HUES6 (cell line): Measurements from ENCODE around the gene GINS1.

Experiments used
- H3K27ac ChIP-seq: 2 replicates; pipeline ENCODE4 v1.7.0; 2013; ENCODE audit warnings: low read depth, mild to moderate bottlenecking, low read length, inconsistent platforms
- H3K27me3 ChIP-seq: 2 replicates; pipeline ENCODE4 v1.6.1; 2013; ENCODE audit warnings: low read length; ENCODE audit not compliant: control insufficient read depth, insufficient read depth
- H3K36me3 ChIP-seq: 2 replicates; pipeline ENCODE4 v1.6.1; 2013; ENCODE audit warnings: low read length; ENCODE audit not compliant: control insufficient read depth, insufficient read depth
- H3K4me1 ChIP-seq: 2 replicates; pipeline ENCODE4 v1.6.1; 2013; ENCODE audit warnings: low read length; ENCODE audit not compliant: control insufficient read depth, insufficient read depth
- H3K4me3 ChIP-seq: 2 replicates; pipeline ENCODE4 v1.5.1; 2013; ENCODE audit warnings: low read depth, low read length
- H3K9ac ChIP-seq: one replicate; pipeline ENCODE4 v1.6.1; 2013; ENCODE audit warnings: mild to moderate bottlenecking, low read length
- H3K9me3 ChIP-seq: 2 replicates; pipeline ENCODE4 v1.6.1; 2013; ENCODE audit warnings: low read depth, low read length; ENCODE audit not compliant: control insufficient read depth, insufficient read depth

GINS1 gene

DNA sequence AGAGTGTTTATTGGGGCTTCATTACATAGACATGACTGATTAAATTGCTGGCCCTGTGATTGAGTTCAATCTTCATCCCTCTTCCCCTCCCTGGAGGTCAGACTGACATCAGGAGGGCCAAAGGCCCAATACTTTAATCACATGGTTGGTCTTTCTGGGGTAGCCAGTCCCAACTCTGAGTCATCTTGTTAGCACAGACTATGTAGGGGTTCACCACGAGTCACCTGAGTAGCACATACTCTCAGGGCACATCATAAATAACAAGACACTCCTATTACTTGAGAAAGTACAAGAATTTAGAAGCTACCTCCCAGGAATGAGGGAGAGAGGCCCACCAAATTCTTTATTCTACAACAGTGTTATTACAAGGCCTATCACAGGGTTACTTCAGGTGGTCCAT is 11.3 kb downstream of the GINS1 start:
- Histone ChIP-seq H3K4me3 (no peak overlapping the region), H3K27ac (no peak overlapping the region), H3K27me3 (no peaks in the 10 kb centered on the region), H3K4me1 (no peaks in the 10 kb centered on the region), H3K9me3 (no peaks in the 10 kb centered on the region), H3K36me3 (peaks cover 91% of the 10 kb centered on the region), H3K9ac (no peak overlapping the region)

DNA sequence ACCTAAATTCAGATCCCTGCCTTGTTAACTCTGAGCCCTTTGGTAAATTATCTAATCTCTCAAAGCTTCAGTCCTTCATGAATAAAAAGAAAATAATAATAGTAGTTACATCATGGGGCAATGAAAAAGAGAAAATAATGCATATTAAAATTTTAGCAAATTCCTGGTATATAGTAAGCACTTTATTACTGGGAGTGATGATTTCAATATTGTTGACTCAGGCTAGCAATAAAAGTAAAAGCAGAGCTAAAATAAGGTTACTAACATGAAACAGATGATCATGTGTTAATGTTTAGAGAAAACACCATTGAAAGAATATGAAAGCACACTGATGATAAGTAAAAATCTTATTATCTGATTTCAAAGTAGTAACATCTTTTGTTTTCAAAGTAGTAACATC is 13.6 kb downstream of the GINS1 start:
- Histone ChIP-seq H3K4me3 (no peak overlapping the region), H3K27ac (no peak overlapping the region), H3K9me3 (no peaks in the 10 kb centered on the region), H3K4me1 (no peaks in the 10 kb centered on the region), H3K36me3 (peaks cover 88% of the 10 kb centered on the region), H3K9ac (no peak overlapping the region), H3K27me3 (no peaks in the 10 kb centered on the region)

GRCh38 chr20:25422032-25422431 is 14.6 kb downstream of the GINS1 start:
- no peak overlapping the region for H3K27ac ChIP-seq
- no peaks in the 10 kb centered on the region for H3K4me1 ChIP-seq
- peaks cover 88% of the 10 kb centered on the region for H3K36me3 ChIP-seq
- H3K9ac ChIP-seq: no peak overlapping the region
- no peak overlapping the region for H3K4me3 ChIP-seq
- no peaks in the 10 kb centered on the region for H3K27me3 ChIP-seq
- H3K9me3 ChIP-seq: no peaks in the 10 kb centered on the region

DNA sequence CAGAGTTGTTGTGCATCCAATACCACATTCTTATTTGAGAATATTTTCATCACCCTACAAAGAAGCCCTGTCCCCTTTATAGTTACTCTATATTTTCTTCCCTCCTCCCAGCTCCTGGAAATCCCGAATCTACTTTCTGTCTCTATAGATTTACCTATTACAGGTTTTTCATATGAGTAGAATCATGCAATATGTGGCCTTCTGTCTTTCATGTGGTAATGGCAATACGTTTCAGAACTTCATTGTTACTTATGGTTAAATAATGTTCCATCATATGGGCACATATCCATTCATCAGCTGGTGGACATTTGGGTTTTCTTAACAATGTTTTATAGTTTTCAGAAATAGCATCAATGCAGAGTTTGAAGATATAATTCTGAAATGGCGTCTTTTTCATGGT is 17.1 kb downstream of the GINS1 start:
- Histone ChIP-seq H3K36me3 (peaks cover 81% of the 10 kb centered on the region), H3K4me1 (no peaks in the 10 kb centered on the region), H3K9me3 (no peaks in the 10 kb centered on the region), H3K9ac (no peak overlapping the region), H3K27me3 (no peaks in the 10 kb centered on the region), H3K27ac (no peak overlapping the region), H3K4me3 (no peak overlapping the region)

- H3K36me3 ChIP-seq: peaks cover 65% of the 10 kb centered on the region
- peak overlapping the region; percentile 64 for H3K27ac ChIP-seq
Measured at GRCh38 chr20:25437153-25437581, 29.7 kb downstream of the GINS1 start.

GRCh38 chr20:25439328-25439727 is 31.9 kb downstream of the GINS1 start:
- Histone ChIP-seq H3K27ac (no peak overlapping the region), H3K4me1 (peaks cover 15% of the 10 kb centered on the region), H3K9ac (no peak overlapping the region), H3K27me3 (no peaks in the 10 kb centered on the region), H3K4me3 (no peak overlapping the region), H3K36me3 (peaks cover 62% of the 10 kb centered on the region), H3K9me3 (no peaks in the 10 kb centered on the region)

More at GRCh38 chr20:25437153-25437581, 29.7 kb downstream of the GINS1 start:
- Histone ChIP-seq H3K9ac (peak overlapping the region; percentile 33), H3K27me3 (no peaks in the 10 kb centered on the region), H3K4me1 (peaks cover 15% of the 10 kb centered on the region), H3K9me3 (no peaks in the 10 kb centered on the region), H3K4me3 (peak overlapping the region; percentile 44; the same call in 1 of the 2 replicates)

GRCh38 chr20:25444556-25444955 is 37.1 kb downstream of the GINS1 start:
- H3K9me3 ChIP-seq: no peaks in the 10 kb centered on the region
- H3K36me3 ChIP-seq: peaks cover 71% of the 10 kb centered on the region

DNA sequence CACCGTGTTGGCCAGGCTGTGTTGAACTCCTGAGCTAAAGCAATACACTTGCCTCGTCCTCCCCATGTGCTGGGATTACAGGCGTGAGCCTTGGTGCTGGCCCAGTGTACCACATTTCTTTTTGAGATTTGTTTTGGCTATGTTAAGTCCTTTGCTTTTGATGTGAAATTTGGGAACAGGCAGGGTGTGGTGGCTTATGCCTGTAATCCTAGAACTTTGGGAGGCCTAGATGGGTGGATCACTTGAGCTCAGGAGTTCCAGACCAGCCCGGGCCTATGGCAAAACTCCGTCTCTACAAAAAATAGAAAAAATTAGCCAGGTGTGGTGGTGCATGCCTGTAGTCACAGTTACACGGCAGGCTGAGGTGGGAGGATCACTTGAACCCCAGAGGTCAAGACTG is 40.2 kb downstream of the GINS1 start:
- no peaks in the 10 kb centered on the region for H3K27me3 ChIP-seq
- H3K27ac ChIP-seq: no peak overlapping the region
- no peaks in the 10 kb centered on the region for H3K4me1 ChIP-seq
- no peak overlapping the region for H3K4me3 ChIP-seq
- H3K36me3 ChIP-seq: peaks cover 67% of the 10 kb centered on the region
- no peaks in the 10 kb centered on the region for H3K9me3 ChIP-seq
- no peak overlapping the region for H3K9ac ChIP-seq

More at GRCh38 chr20:25444556-25444955, 37.1 kb downstream of the GINS1 start:
- H3K27ac ChIP-seq: no peak overlapping the region
- H3K9ac ChIP-seq: no peak overlapping the region
- H3K27me3 ChIP-seq: no peaks in the 10 kb centered on the region
- no peak overlapping the region for H3K4me3 ChIP-seq
- H3K4me1 ChIP-seq: no peaks in the 10 kb centered on the region

GRCh38 chr20:25452333-25452732 is 44.9 kb downstream of the GINS1 start:
- H3K36me3 ChIP-seq: peaks cover 60% of the 10 kb centered on the region

DNA sequence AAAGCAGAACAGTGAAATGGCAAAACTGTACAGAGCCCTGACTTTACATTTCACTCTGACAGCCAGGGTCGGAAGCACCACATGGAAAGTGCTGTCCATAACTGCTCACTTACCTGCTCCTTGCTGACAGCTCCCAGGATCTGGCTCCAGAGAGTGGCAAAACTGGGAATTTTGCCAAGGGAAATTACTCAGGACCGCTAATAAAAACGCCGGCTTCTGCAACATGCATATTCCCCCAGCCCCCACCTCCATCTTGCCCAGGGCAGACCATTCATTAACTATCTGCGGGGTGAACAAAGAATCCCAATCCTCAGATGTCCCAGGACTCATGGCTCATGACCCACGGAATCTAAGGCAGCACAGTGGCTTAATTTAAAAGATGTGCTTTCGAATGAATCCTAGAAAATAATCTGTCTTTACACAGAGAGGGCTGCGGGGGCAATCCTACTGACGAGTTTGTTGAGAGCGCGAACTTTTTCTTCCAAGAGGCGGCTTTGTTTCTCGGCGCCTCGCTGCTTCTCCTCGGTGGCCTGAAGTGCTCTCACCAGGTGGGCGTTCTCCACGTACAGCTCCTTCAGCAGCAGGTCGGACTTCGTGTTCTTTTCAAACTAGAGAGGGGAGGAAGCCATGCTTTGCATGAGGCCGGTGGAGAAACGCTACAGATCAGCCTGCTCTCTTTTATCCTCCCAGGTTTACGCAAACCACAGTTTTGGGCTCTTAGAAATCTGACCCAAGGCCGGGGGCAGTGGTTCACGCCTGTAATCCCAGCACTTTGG is 45.8 kb downstream of the GINS1 start:
- Histone ChIP-seq H3K27ac (no peak overlapping the region), H3K4me1 (no peaks in the 10 kb centered on the region), H3K9ac (no peak overlapping the region), H3K36me3 (peaks cover 57% of the 10 kb centered on the region), H3K4me3 (no peak overlapping the region), H3K9me3 (no peaks in the 10 kb centered on the region), H3K27me3 (no peaks in the 10 kb centered on the region)

More at GRCh38 chr20:25452333-25452732, 44.9 kb downstream of the GINS1 start:
- Histone ChIP-seq H3K9ac (no peak overlapping the region), H3K9me3 (no peaks in the 10 kb centered on the region), H3K4me3 (no peak overlapping the region), H3K27me3 (no peaks in the 10 kb centered on the region), H3K27ac (no peak overlapping the region), H3K4me1 (no peaks in the 10 kb centered on the region)

DNA sequence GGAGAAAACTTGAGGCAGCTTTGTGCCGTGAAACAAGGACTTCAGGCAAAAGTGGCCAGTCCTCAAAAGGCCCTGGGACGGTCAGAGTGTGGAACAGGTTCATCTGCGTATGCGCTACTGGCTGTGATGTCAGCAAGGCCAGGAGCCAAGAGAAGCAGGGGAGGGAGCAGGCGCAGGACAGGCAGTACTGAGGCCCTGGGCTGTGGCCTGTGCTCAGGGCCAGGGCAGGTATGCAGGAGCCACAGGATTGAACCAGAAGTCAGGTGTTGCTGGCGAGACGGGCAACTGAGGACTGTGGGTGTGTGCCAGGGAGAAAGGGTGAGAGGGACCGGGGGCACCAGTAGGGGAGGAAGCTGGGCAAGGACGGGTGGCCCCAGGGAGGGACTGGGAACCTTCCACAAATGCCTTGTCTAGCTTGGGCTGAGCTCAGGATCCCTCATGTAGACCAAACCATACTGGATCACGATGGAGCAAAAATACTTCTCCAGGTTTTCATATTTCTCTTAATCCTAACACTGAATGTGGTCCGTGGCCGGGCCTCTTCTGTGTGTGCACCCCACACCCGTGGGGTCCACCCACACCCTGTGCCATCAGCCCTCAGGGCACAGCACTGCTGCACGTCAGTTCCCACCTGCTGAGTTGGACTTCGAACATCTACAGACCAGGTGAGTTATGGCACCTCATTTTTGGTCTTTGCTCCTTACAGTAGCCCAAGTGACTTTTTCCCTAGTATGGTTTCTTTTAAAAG is 46.9 kb downstream of the GINS1 start:
- Histone ChIP-seq H3K27ac (no peak overlapping the region), H3K36me3 (peaks cover 61% of the 10 kb centered on the region), H3K27me3 (no peaks in the 10 kb centered on the region), H3K4me3 (no peak overlapping the region), H3K9ac (no peak overlapping the region), H3K4me1 (no peaks in the 10 kb centered on the region), H3K9me3 (no peaks in the 10 kb centered on the region)
